H1 (cell line): ENCODE measurements around the gene SOX13. TPM values are rescaled to one million over a fixed set of nuclear protein-coding genes. Genes with fewer than 3 reads are reported as not detected.

ENCODE experiments used
- BACH1 ChIP-seq: IDR thresholded peaks from 2 replicates; pipeline ENCODE4 v1.6.1; 2012; ENCODE audit warnings: low read length, improper control_type of control experiment
- CTBP2 ChIP-seq: IDR thresholded peaks from 2 replicates; pipeline ENCODE4 v1.7.0; 2011; ENCODE audit warnings: borderline replicate concordance, mild to moderate bottlenecking, moderate library complexity, mixed read lengths, low read length; ENCODE audit not compliant: insufficient read depth, insufficient read length
- HDAC6 ChIP-seq: IDR thresholded peaks from one replicate; pipeline ENCODE4 v1.7.1; 2012; ENCODE audit warnings: low read depth, mild to moderate bottlenecking, inconsistent platforms, low read length, moderate library complexity
- NANOG ChIP-seq: IDR thresholded peaks from 2 replicates; pipeline ENCODE4 v1.6.1; 2011; ENCODE audit warnings: low read length, low read depth, mild to moderate bottlenecking, inconsistent platforms; ENCODE audit not compliant: insufficient read depth, poor library complexity, severe bottlenecking
- POLR2A ChIP-seq, 2 experiments: IDR thresholded peaks; 1 replicate in 1 of 2; 2 replicates in 1 of 2; pipeline ENCODE4 v1.6.1; 2011; ENCODE audit warnings: low read depth in 2 of 2, low read length in 2 of 2, mild to moderate bottlenecking in 2 of 2; ENCODE audit errors: control extremely low read depth in 1 of 2
- POU5F1 ChIP-seq: IDR thresholded peaks from 2 replicates; pipeline ENCODE4 v1.6.1; 2011; ENCODE audit warnings: low read depth, mild to moderate bottlenecking, low read length, moderate library complexity
- RNF2 ChIP-seq: fragments of 200-900, 300-1000 bp; sonication (generic); IDR thresholded peaks from 2 replicates; pipeline ENCODE4 v1.7.1; 2016; ENCODE audit warnings: borderline replicate concordance, low read depth, mild to moderate bottlenecking, antibody characterized with exemption, low read length; ENCODE audit not compliant: poor library complexity, severe bottlenecking; ENCODE audit errors: missing control alignments
- SAP30 ChIP-seq: fragments of 300-600 bp; sonication (generic); IDR thresholded peaks from 2 replicates; pipeline ENCODE4 v1.7.1; 2012; ENCODE audit warnings: low read length, moderate library complexity, mild to moderate bottlenecking, inconsistent platforms; ENCODE audit not compliant: insufficient read depth, insufficient replicate concordance
- SIN3A ChIP-seq, 2 experiments: IDR thresholded peaks in 1 of 2; conservative IDR thresholded peaks in 1 of 2; 2 replicates each; pipeline ENCODE4 v1.6.1; 2011 to 2012; ENCODE audit warnings: low read length in 2 of 2, improper control_type of control experiment in 1 of 2, low read depth in 1 of 2, mild to moderate bottlenecking in 1 of 2
- SP4 ChIP-seq: IDR thresholded peaks from 2 replicates; pipeline ENCODE4 v1.6.1; 2012; ENCODE audit warnings: low read length, inconsistent platforms
- SRF ChIP-seq: IDR thresholded peaks from 2 replicates; pipeline ENCODE4 v1.6.1; 2011; ENCODE audit warnings: mild to moderate bottlenecking, low read depth, low read length, moderate library complexity
- TAF1 ChIP-seq: IDR thresholded peaks from 2 replicates; pipeline ENCODE4 v1.6.1; 2011; ENCODE audit warnings: mild to moderate bottlenecking, low read depth, low read length
- TCF12 ChIP-seq: IDR thresholded peaks from 2 replicates; pipeline ENCODE4 v1.6.1; 2011; ENCODE audit warnings: low read depth, mild to moderate bottlenecking, low read length
- TEAD4 ChIP-seq: IDR thresholded peaks from 2 replicates; pipeline ENCODE4 v1.6.1; 2012; ENCODE audit warnings: low read depth, low read length, inconsistent platforms, mixed read lengths
- YY1 ChIP-seq: IDR thresholded peaks from 2 replicates; pipeline ENCODE4 v1.6.1; 2011; ENCODE audit warnings: low read depth, mild to moderate bottlenecking, low read length
- polyA plus RNA-seq, 7 experiments: library from polyadenylated mRNA; depleted of rRNA in 3 of 7; stranded (reverse) in 5 of 7; unstranded in 2 of 7; fragments of >200 nt in 5 of 7; fragments of 200-250 nt in 2 of 7; gene quantifications; 1 replicate in 5 of 7; 2 replicates in 1 of 7; 4 replicates in 1 of 7; pipeline versions ENCODE4 v1.2.1 to v1.2.3, GENCODE V29; 2011 to 2013; ENCODE audit warnings: missing spikeins in 2 of 7, mixed read lengths in 2 of 7
- total RNA-seq: library from RNA; stranded (reverse); fragmentation: NEBNext Ultra II Directional; extraction: Animal tissue kit (Norgen Biotek cat#: 25700); gene quantifications from 2 replicates; pipeline ENCODE4 v1.2.1, GENCODE V29; 2021
- TF ChIP-seq, protein P1 (sequence below): IDR thresholded peaks from 2 replicates; pipeline ENCODE4 v1.6.1; 2012; ENCODE audit warnings: inconsistent platforms

Gene SOX13
- total and polyA plus RNA-seq, 2 of the 8 experiments (the other 6 are each of a cell fraction or from before 2014, with no cell fraction given), result 113 to 173 TPM

- TF ChIP-seq CTBP2 (peak; percentile 72), SIN3A (conservative IDR thresholded peaks at IDR 0.05 in 1 of 2, IDR thresholded peaks at IDR 0.05 in 1 of 2; ENCODE audit: low read depth in 1 of 2, low read length in 2 of 2) (peak in 1 of 2 experiments; percentile 6; a peak in 1 of 4 replicates), TAF1 (peak; percentile 45; the same call in 1 of the 2 replicates), RNF2 (no peak), SP4 (0 out of 2 replicates have a peak, but pooled peaks have one; percentile 37), HDAC6 (no peak), POLR2A (IDR thresholded peaks at IDR 0.05; ENCODE audit: control extremely low read depth in 1 of 2, low read depth in 2 of 2, low read length in 2 of 2) (peak; percentile 19 to 82), YY1 (no peak), POU5F1 (0 out of 2 replicates have a peak, but pooled peaks have one; percentile 37), NANOG (peak; percentile 50), BACH1 (no peak), TCF12 (0 out of 2 replicates have a peak, but pooled peaks have one; percentile 75), TEAD4 (peak; percentile 35; the same call in 1 of the 2 replicates), SRF (0 out of 2 replicates have a peak, but pooled peaks have one; percentile 21), SAP30 (peak; percentile 40)
- TF ChIP-seq, protein P1, sequence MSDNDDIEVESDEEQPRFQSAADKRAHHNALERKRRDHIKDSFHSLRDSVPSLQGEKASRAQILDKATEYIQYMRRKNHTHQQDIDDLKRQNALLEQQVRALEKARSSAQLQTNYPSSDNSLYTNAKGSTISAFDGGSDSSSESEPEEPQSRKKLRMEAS, result no peak
Observed at GRCh38 chr1:204077979-204078696, 5.2 kb downstream of the SOX13 start (continued).
